HCT116 (cell line): Measurements from ENCODE around the gene ZFAND5. TPM values are rescaled to one million over a fixed set of nuclear protein-coding genes. Genes with fewer than 3 reads are reported as not detected.

Experiments used
- ATAC-seq: fragments of 200-7000 bp; cut with Tn5 transposase; 2 replicates; pipeline ENCODE4 v1.9.1; 2020; ENCODE audit warnings: mild to moderate bottlenecking, moderate library complexity
- BruUV-seq: library from RNA; stranded (reverse); fragments of 400-500 nt; replicated peaks from 2 replicates; lab custom pipeline; 2021; lab: Mats Ljungman, UMichigan
- CTCF ChIA-PET: fragments of 300-600 bp; sonication (Branson Sonifier 250); formaldehyde crosslinking; loops from one replicate; lab custom pipeline; 2021; ENCODE audit warnings: antibody characterized with exemption; lab: Charles Lee
- POLR2A ChIA-PET: fragments of 300-600, 350-600 bp; sonication (Branson Sonifier 250); formaldehyde crosslinking; loops from one replicate; lab custom pipeline; 2021; ENCODE audit warnings: antibody characterized with exemption; lab: Charles Lee
- RAD21 ChIA-PET, 2 experiments: fragments of 300-600 bp; sonication (Branson Sonifier 250); formaldehyde crosslinking; loops; one replicate each; lab custom pipeline; 2023; ENCODE audit warnings: low total read pairs in 2 of 2; ENCODE audit not compliant: uncharacterized antibody in 2 of 2, unreplicated experiment in 2 of 2, low non-redundant PET in 1 of 2; lab: Charles Lee
- DNase-seq: peaks from one replicate; pipeline ENCODE4 v3.0.0-alpha.2; 2010; ENCODE audit warnings: low read depth, low spot score
- H2AFZ ChIP-seq: fragments of 200-600 bp; shearing (Covaris generic), sonication (generic); 2 replicates; pipeline ENCODE4 v1.6.1; 2017; ENCODE audit warnings: low read depth, mixed run types, mixed read lengths, antibody characterized with exemption, low read length; ENCODE audit not compliant: poor library complexity, severe bottlenecking
- H3K27ac ChIP-seq: 2 replicates; pipeline ENCODE4 v1.5.1; 2012; ENCODE audit warnings: low read depth, low read length
- H3K27me3 ChIP-seq: fragments of 200-600 bp; sonication (generic); 2 replicates; pipeline ENCODE4 v1.6.1; 2016; ENCODE audit warnings: mixed run types, low read length, mixed read lengths; ENCODE audit not compliant: insufficient read depth
- H3K36me3 ChIP-seq, 2 experiments: fragments of 200-500 bp in 1 of 2; fragments of 200-600 bp in 1 of 2; sonication (Bioruptor generic) in 1 of 2; sonication (generic) in 1 of 2; 2 replicates each; pipeline versions ENCODE4 v1.5.1 to v1.6.1; 2014 to 2016; ENCODE audit warnings: low read length in 2 of 2, inconsistent platforms in 1 of 2, mixed read lengths in 1 of 2, mixed run types in 1 of 2; ENCODE audit not compliant: insufficient read depth in 2 of 2, control insufficient read depth in 1 of 2
- H3K4me1 ChIP-seq, 2 experiments: fragments of 200-600 bp in 1 of 2; sonication (generic) in 1 of 2; 2 replicates each; pipeline versions ENCODE4 v1.5.1 to v1.6.1; 2012 to 2017; ENCODE audit warnings: low read length in 2 of 2, inconsistent platforms in 1 of 2, mild to moderate bottlenecking in 1 of 2, mixed read lengths in 1 of 2, mixed run types in 1 of 2, moderate library complexity in 1 of 2; ENCODE audit not compliant: insufficient read depth in 2 of 2, control insufficient read depth in 1 of 2
- H3K4me2 ChIP-seq: fragments of 200-600 bp; sonication (generic); 2 replicates; pipeline ENCODE4 v1.6.1; 2017; ENCODE audit warnings: mixed run types, low read length, mixed read lengths
- H3K4me3 ChIP-seq, 2 experiments: fragments of 200-600 bp in 1 of 2; sonication (generic) in 1 of 2; replicated peaks in 1 of 2; 2 replicates each; pipeline ENCODE4 v1.5.1; 2011 to 2016; ENCODE audit warnings: low read length in 2 of 2, control low read depth in 1 of 2, low read depth in 1 of 2, mild to moderate bottlenecking in 1 of 2, mixed read lengths in 1 of 2, mixed run types in 1 of 2
- H3K79me2 ChIP-seq: fragments of 200-600 bp; sonication (generic); 2 replicates; pipeline ENCODE4 v1.6.1; 2017; ENCODE audit warnings: mild to moderate bottlenecking, mixed run types, low read length, moderate library complexity, mixed read lengths; ENCODE audit not compliant: insufficient read depth
- H3K9ac ChIP-seq: fragments of 200-600 bp; sonication (generic); 2 replicates; pipeline ENCODE4 v1.6.1; 2016; ENCODE audit warnings: low read length, mixed read lengths
- H3K9me2 ChIP-seq: fragments of 200-600 bp; sonication (generic), shearing (Covaris generic); 2 replicates; pipeline ENCODE4 v1.6.1; 2017; ENCODE audit warnings: mixed run types, mild to moderate bottlenecking, moderate library complexity; ENCODE audit not compliant: insufficient read depth
- H3K9me3 ChIP-seq, 2 experiments: fragments of 200-500 bp in 1 of 2; fragments of 200-600 bp in 1 of 2; sonication (Bioruptor generic) in 1 of 2; sonication (generic) in 1 of 2; 2 replicates each; pipeline ENCODE4 v1.6.1; 2014 to 2017; ENCODE audit warnings: low read length in 2 of 2, mixed read lengths in 2 of 2, inconsistent platforms in 1 of 2, low read depth in 1 of 2, mild to moderate bottlenecking in 1 of 2, mixed run types in 1 of 2, moderate library complexity in 1 of 2; ENCODE audit not compliant: control insufficient read depth in 1 of 2, insufficient read depth in 1 of 2
- H4K20me1 ChIP-seq: fragments of 200-600 bp; sonication (generic), shearing (Covaris generic); 2 replicates; pipeline ENCODE4 v1.6.1; 2017; ENCODE audit warnings: mixed run types, mild to moderate bottlenecking, moderate library complexity; ENCODE audit not compliant: insufficient read depth
- EGR1 ChIP-seq: IDR thresholded peaks from 2 replicates; pipeline ENCODE4 v1.6.1; 2012; ENCODE audit warnings: low read depth
- ELF1 ChIP-seq: IDR thresholded peaks from 2 replicates; pipeline ENCODE4 v1.6.1; 2012; ENCODE audit warnings: low read depth, borderline replicate concordance
- FOSL1 ChIP-seq: IDR thresholded peaks from 2 replicates; pipeline ENCODE4 v1.6.1; 2012; ENCODE audit warnings: low read depth
- POLR2A ChIP-seq: IDR thresholded peaks from 2 replicates; pipeline ENCODE4 v1.7.0; 2011; ENCODE audit warnings: borderline replicate concordance; ENCODE audit not compliant: insufficient read depth, insufficient read length; ENCODE audit errors: extremely low read depth
- POLR2AphosphoS5 ChIP-seq: IDR thresholded peaks from 2 replicates; pipeline ENCODE4 v1.6.1; 2011; ENCODE audit warnings: mild to moderate bottlenecking, low read depth, low read length, moderate library complexity
- RAD21 ChIP-seq: IDR thresholded peaks from 2 replicates; pipeline ENCODE4 v1.6.1; 2012; ENCODE audit warnings: low read depth, mild to moderate bottlenecking
- SIN3A ChIP-seq: IDR thresholded peaks from 2 replicates; pipeline ENCODE4 v1.6.1; 2012; ENCODE audit warnings: low read depth
- SP1 ChIP-seq: IDR thresholded peaks from 2 replicates; pipeline ENCODE4 v1.6.1; 2012; ENCODE audit warnings: low read depth
- SRF ChIP-seq: IDR thresholded peaks from 2 replicates; pipeline ENCODE4 v1.6.1; 2012; ENCODE audit warnings: low read depth
- intact Hi-C: fragments of 100-400 bp; cut with micrococcal nuclease; formaldehyde crosslinking; loops from 2 replicates; pipeline ENCODE4 v1.10.0; 2022
- total RNA-seq: library from RNA; stranded (reverse); gene quantifications from one replicate; pipeline ENCODE4 v1.2.1, GENCODE V29; 2021; ENCODE audit not compliant: unreplicated experiment
- TF ChIP-seq, protein P1 (sequence below): IDR thresholded peaks from 2 replicates; pipeline ENCODE4 v1.6.1; 2012
- TF ChIP-seq, protein P2 (sequence below): IDR thresholded peaks from 2 replicates; pipeline ENCODE4 v1.6.1; 2011; ENCODE audit warnings: mild to moderate bottlenecking, low read length, moderate library complexity; ENCODE audit not compliant: insufficient replicate concordance; ENCODE audit errors: extremely low read depth
- TF ChIP-seq, protein P3 (sequence below): IDR thresholded peaks from 2 replicates; pipeline ENCODE4 v1.6.1; 2012

Gene ZFAND5
- total RNA-seq, 1 experiment from 2014 or later, result 128 TPM

DNA sequence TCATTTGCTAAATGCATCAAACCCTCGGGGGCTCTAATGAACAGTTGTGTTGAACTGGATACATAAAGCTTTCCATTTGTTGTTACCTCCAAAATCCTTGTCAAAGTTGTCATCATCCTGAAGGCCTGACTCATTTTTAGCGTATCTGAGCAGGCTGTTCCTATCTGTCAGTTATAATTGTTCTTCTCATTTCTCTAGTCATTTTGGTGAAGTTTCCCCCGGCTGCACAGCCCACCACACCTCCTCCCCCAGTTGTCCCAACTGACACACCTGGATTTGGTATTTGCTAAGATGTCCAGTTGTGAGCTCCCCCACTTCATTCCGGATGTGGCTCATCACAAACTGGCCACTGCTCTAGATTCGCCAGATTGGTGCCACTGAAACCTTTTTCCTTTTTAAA, 27.7 kb downstream of the ZFAND5 start:
- BruUV-seq, result no TSS peak
- no peak overlapping the region for H3K9ac ChIP-seq
- H2AFZ ChIP-seq, result no peak overlapping the region
- H3K27me3 ChIP-seq, result no peaks in the 10 kb centered on the region
- H3K79me2 ChIP-seq, result no peaks in the 10 kb centered on the region
- DNase-seq, result no peak
- ATAC-seq, result no peak
- CTCF ChIA-PET, result no interaction called here
- H3K4me3 ChIP-seq, result no peak overlapping the region
- TF ChIP-seq FOSL1 (no peak), SRF (no peak), RAD21 (no peak), POLR2AphosphoS5 (no peak), POLR2A (no peak), SIN3A (no peak), ELF1 (no peak), EGR1 (no peak), SP1 (no peak)
- TF ChIP-seq, protein P1, sequence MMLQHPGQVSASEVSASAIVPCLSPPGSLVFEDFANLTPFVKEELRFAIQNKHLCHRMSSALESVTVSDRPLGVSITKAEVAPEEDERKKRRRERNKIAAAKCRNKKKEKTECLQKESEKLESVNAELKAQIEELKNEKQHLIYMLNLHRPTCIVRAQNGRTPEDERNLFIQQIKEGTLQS, result no peak
- TF ChIP-seq, protein P2, sequence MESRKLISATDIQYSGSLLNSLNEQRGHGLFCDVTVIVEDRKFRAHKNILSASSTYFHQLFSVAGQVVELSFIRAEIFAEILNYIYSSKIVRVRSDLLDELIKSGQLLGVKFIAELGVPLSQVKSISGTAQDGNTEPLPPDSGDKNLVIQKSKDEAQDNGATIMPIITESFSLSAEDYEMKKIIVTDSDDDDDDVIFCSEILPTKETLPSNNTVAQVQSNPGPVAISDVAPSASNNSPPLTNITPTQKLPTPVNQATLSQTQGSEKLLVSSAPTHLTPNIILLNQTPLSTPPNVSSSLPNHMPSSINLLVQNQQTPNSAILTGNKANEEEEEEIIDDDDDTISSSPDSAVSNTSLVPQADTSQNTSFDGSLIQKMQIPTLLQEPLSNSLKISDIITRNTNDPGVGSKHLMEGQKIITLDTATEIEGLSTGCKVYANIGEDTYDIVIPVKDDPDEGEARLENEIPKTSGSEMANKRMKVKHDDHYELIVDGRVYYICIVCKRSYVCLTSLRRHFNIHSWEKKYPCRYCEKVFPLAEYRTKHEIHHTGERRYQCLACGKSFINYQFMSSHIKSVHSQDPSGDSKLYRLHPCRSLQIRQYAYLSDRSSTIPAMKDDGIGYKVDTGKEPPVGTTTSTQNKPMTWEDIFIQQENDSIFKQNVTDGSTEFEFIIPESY, result no peak
- TF ChIP-seq, protein P3, sequence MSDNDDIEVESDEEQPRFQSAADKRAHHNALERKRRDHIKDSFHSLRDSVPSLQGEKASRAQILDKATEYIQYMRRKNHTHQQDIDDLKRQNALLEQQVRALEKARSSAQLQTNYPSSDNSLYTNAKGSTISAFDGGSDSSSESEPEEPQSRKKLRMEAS, result no peak
- TF ChIP-seq, all 23 proteins: peak for 0
- Histone ChIP-seq H3K9me2 (no peaks in the 10 kb centered on the region), H3K4me1 (no peaks in the 10 kb centered on the region), H3K36me3 (no peaks in the 10 kb centered on the region), H3K9me3 (no peaks in the 10 kb centered on the region), H3K27ac (no peak overlapping the region), H4K20me1 (no peaks in the 10 kb centered on the region), H3K4me2 (no peak overlapping the region)
- intact Hi-C loops, result no loop called here
- ChIA-PET POLR2A (no interaction called here), RAD21 (no interaction called here)
